Tibial nerve (tissue), 3 donors: ENCODE data around the gene SLC16A7.

Experiments used
- CTCF ChIP-seq, 5 experiments: fragments of 200-600 bp in 3 of 5; fragments of 450-650 bp in 2 of 5; sonication (generic) in 3 of 5; IDR thresholded peaks; one replicate each; pipeline ENCODE4 v1.5.1; 2016 to 2019; ENCODE audit warnings: antibody characterized with exemption in 5 of 5, mild to moderate bottlenecking in 3 of 5, moderate library complexity in 2 of 5
- POLR2A ChIP-seq, 2 donors: fragments of 450-650 bp; IDR thresholded peaks; one replicate each; pipeline ENCODE4 v1.6.1; 2017; ENCODE audit warnings: antibody characterized with exemption in 2 of 2, mild to moderate bottlenecking in 2 of 2, moderate library complexity in 2 of 2

DNA sequence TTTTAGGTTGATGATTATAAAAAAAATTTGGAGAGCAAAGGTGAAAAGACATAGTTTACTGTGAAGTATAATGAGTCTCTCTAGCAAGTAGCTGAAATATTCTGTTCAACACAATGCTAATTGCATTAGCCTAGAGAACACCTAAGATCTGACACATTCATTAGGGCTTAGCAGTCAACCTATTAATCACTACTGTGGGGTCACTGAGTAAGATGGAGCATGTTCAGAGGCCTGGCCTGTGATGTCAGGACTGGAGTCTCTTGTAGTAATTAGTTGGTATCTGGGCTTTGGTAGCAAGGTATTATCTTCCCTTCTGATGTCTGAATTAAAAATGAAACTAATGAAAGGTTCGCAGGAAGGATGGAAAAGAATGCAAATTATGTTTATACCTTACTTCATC lies 112.7 kb downstream of the SLC16A7 start:
- TF ChIP-seq CTCF (IDR thresholded peaks at IDR 0.05) (no peak), POLR2A (IDR thresholded peaks at IDR 0.05) (no peak)
